Central memory CD8-positive, alpha-beta T cell (primary cell): ENCODE data around the gene CYYR1.

Experiments
- ATAC-seq: fragments of 150-1000 bp; cut with Tn5 transposase; replicated peaks from 2 replicates; pipeline ENCODE4 v1.10.0; 2022; ENCODE audit warnings: mild to moderate bottlenecking, moderate FRiP score, moderate number of reproducible peaks; ENCODE audit not compliant: poor library complexity, severe bottlenecking; ENCODE audit errors: extremely low read depth
- DNase-seq, 2 donors: peaks; one replicate each; pipeline ENCODE4 v3.0.0; 2021; ENCODE audit warnings: low spot score in 2 of 2
- H3K27ac Mint-ChIP-seq: one replicate; pipeline ENCODE4 v1.8.0; 2022; ENCODE audit warnings: low read depth, mild to moderate bottlenecking, moderate library complexity, mixed read lengths
- H3K27me3 Mint-ChIP-seq: one replicate; pipeline ENCODE4 v1.8.0; 2022; ENCODE audit warnings: mixed read lengths
- H3K36me3 Mint-ChIP-seq: one replicate; pipeline ENCODE4 v1.8.0; 2022; ENCODE audit warnings: mild to moderate bottlenecking, moderate library complexity, mixed read lengths; ENCODE audit not compliant: insufficient read depth
- H3K4me1 Mint-ChIP-seq: one replicate; pipeline ENCODE4 v1.8.0; 2022; ENCODE audit warnings: mixed read lengths
- H3K4me3 Mint-ChIP-seq: one replicate; pipeline ENCODE4 v1.8.0; 2022; ENCODE audit warnings: mild to moderate bottlenecking, moderate library complexity, mixed read lengths
- H3K9me3 Mint-ChIP-seq: one replicate; pipeline ENCODE4 v1.8.0; 2022; ENCODE audit warnings: mixed read lengths

Gene CYYR1

GRCh38 chr21:26544201-26544775 lies 28.8 kb downstream of the CYYR1 start:
- ATAC-seq (no peak), DNase-seq (no peak)
- Mint-ChIP-seq H3K4me3 (no peak overlapping the region), H3K9me3 (peaks cover 11% of the 10 kb centered on the region), H3K36me3 (no peaks in the 10 kb centered on the region), H3K27ac (no peak overlapping the region), H3K27me3 (no peaks in the 10 kb centered on the region), H3K4me1 (no peaks in the 10 kb centered on the region)

DNA sequence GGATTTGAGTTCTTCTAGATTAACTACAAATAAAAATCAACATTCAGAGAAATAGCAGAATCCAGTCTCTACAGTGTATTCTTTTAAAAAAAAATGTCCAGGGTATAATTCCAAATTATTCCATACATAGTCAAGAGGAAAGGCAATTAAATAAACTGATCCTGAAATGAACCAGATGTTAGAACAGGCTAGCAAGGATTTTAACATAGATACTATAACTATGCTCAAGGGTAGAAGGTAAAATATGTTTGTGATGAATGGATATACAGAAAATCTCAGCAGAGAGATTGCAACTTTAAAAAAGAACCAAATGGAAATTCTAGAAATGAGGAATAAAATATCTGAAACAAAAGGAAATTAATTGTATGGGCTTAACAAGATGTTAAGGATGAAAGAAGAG lies 32.4 kb downstream of the CYYR1 start:
- ATAC-seq (no peak), DNase-seq (no peak)
- Mint-ChIP-seq H3K27ac (no peak overlapping the region), H3K36me3 (no peaks in the 10 kb centered on the region), H3K4me1 (no peaks in the 10 kb centered on the region), H3K9me3 (peaks cover 16% of the 10 kb centered on the region), H3K27me3 (no peaks in the 10 kb centered on the region), H3K4me3 (no peak overlapping the region)

DNA sequence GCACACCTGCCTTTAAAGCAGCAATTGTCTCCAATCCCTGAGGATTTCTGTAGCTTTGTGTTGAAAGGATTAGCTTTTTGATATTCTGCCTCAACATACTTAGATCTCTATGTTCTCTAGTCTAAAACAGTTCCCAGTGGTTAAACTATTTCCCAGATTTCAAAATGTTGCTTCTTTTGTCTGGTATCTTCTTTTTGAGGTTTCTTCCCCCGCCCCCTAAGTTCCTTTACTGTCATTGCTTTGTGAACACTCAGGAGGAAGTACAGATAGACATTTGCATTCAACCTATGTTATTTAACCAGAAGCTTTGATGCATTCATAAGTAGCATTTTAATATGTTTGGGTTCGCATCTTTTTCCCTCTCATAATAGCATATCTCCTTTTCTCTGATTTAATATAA lies 33.5 kb downstream of the CYYR1 start:
- H3K27me3 Mint-ChIP-seq: no peaks in the 10 kb centered on the region

DNA sequence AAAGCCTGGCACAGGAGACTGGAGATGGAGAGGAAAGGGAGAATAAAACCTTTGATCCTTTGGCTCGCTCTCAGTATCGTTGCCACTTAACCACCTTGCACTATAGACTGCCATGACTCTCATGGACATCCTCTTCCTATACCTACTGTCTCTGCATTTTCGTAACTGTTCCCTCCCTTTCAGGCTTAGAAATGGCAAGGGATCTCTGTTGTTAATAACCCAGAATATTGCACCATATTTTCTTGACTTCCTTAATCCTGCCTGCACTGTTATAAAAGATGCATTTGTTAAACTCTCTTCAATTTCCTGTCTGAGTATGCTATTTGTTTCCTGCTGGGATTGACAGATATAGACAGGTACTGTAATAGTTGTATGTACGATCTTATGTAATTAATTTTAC lies 38.6 kb downstream of the CYYR1 start:
- DNase-seq (no peak), ATAC-seq (no peak)
- Mint-ChIP-seq H3K4me3 (no peak overlapping the region), H3K27ac (no peak overlapping the region), H3K36me3 (no peaks in the 10 kb centered on the region), H3K9me3 (peaks cover 23% of the 10 kb centered on the region), H3K27me3 (no peaks in the 10 kb centered on the region), H3K4me1 (no peaks in the 10 kb centered on the region)

More for the DNA sequence above, 33.5 kb downstream of the CYYR1 start:
- Mint-ChIP-seq H3K36me3 (no peaks in the 10 kb centered on the region), H3K4me3 (no peak overlapping the region), H3K27ac (no peak overlapping the region), H3K9me3 (peaks cover 20% of the 10 kb centered on the region), H3K4me1 (no peaks in the 10 kb centered on the region)
- ATAC-seq: no peak
- no peak for DNase-seq

DNA sequence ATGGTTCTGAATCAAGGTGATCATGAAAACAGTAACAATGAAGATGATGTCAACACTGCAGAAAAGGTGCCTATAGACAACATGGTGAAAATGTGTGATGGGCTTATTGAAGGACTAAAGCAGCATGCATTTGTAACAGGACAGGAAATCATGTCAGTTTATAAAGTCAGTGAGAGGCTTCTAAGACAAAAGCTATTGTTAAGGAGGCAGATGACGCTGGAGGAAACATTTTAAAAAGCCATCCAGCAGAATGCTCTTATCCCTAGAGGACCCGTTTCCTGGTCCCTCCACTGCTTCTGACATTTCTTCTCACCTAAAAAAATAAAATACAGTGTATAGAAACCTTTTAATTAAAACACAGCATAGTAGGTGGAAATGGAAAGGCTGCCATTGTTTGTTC lies 40.9 kb downstream of the CYYR1 start:
- peaks cover 19% of the 10 kb centered on the region for H3K9me3 Mint-ChIP-seq
- H3K4me1 Mint-ChIP-seq: no peaks in the 10 kb centered on the region
- no peaks in the 10 kb centered on the region for H3K36me3 Mint-ChIP-seq
- no peak for DNase-seq
- no peaks in the 10 kb centered on the region for H3K27me3 Mint-ChIP-seq
- H3K4me3 Mint-ChIP-seq: no peak overlapping the region
- no peak overlapping the region for H3K27ac Mint-ChIP-seq
- no peak for ATAC-seq

GRCh38 chr21:26529526-26529925 lies 43.6 kb downstream of the CYYR1 start:
- ATAC-seq (no peak), DNase-seq (no peak)
- no peak overlapping the region for H3K4me3 Mint-ChIP-seq
- H3K36me3 Mint-ChIP-seq: no peaks in the 10 kb centered on the region
- H3K9me3 Mint-ChIP-seq: peaks cover 4% of the 10 kb centered on the region
- H3K27ac Mint-ChIP-seq: no peak overlapping the region
- H3K27me3 Mint-ChIP-seq: no peaks in the 10 kb centered on the region
- no peaks in the 10 kb centered on the region for H3K4me1 Mint-ChIP-seq

- no peaks in the 10 kb centered on the region for H3K36me3 Mint-ChIP-seq
- no peak for DNase-seq
- no peaks in the 10 kb centered on the region for H3K27me3 Mint-ChIP-seq
- no peak for ATAC-seq
- no peaks in the 10 kb centered on the region for H3K4me1 Mint-ChIP-seq
- no peak overlapping the region for H3K27ac Mint-ChIP-seq
- H3K9me3 Mint-ChIP-seq: no peaks in the 10 kb centered on the region
- H3K4me3 Mint-ChIP-seq: no peak overlapping the region
These were observed 44.2 kb downstream of the CYYR1 start for GRCh38 chr21:26528882-26529281.

DNA sequence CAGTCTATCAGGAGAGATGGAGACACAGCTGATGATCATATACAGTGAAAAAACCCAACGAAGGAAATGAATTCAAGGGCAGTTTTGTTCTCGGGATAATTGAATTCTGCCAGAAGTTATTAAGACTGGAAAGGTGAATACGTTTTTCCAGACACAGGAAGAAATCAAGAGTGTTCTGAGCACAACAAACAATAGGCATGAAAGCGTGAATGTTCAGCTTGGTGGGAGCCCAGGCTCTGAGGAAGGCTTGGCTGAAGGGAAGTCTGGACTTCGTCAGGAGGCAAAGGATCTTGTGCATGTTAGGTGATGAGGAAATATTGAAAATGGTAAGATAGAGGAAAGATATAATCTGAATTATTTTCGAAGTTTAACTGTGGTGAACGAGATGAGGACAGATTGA lies 50.4 kb downstream of the CYYR1 start:
- no peak overlapping the region for H3K4me3 Mint-ChIP-seq
- no peaks in the 10 kb centered on the region for H3K4me1 Mint-ChIP-seq
- DNase-seq (no peak), ATAC-seq (no peak)
- no peaks in the 10 kb centered on the region for H3K36me3 Mint-ChIP-seq
- H3K27ac Mint-ChIP-seq: no peak overlapping the region
- peaks cover 13% of the 10 kb centered on the region for H3K9me3 Mint-ChIP-seq
- no peaks in the 10 kb centered on the region for H3K27me3 Mint-ChIP-seq

- DNase-seq: no peak
- H3K9me3 Mint-ChIP-seq: peaks cover 13% of the 10 kb centered on the region
- no peaks in the 10 kb centered on the region for H3K36me3 Mint-ChIP-seq
- no peak overlapping the region for H3K4me3 Mint-ChIP-seq
- H3K4me1 Mint-ChIP-seq: no peaks in the 10 kb centered on the region
- H3K27me3 Mint-ChIP-seq: no peaks in the 10 kb centered on the region
- ATAC-seq: no peak
- no peak overlapping the region for H3K27ac Mint-ChIP-seq
These were observed 53.9 kb downstream of the CYYR1 start for GRCh38 chr21:26519142-26519541.

DNA sequence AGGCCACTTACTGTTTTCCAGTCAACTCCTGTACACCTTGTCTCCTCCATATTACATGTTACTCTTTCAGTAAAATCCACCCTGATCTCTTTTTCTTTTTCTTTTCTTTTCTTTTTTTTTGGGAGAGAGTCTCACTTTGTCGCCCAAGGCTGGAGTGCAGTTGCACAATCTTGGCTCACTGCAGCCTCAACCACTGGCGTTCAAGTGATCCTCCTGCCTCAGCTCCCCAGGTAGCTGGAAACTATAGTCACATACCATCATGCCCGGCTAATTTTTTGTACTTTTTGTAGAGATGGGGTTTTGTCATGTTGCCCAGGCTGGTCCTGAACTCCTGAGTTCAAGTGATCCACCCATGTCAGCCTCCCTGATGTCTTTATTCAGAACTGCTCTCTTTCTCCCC lies 57.8 kb downstream of the CYYR1 start:
- H3K9me3 Mint-ChIP-seq: peaks cover 13% of the 10 kb centered on the region
- ATAC-seq (no peak), DNase-seq (no peak)
- no peak overlapping the region for H3K4me3 Mint-ChIP-seq
- no peaks in the 10 kb centered on the region for H3K4me1 Mint-ChIP-seq
- no peaks in the 10 kb centered on the region for H3K36me3 Mint-ChIP-seq
- no peaks in the 10 kb centered on the region for H3K27me3 Mint-ChIP-seq
- no peak overlapping the region for H3K27ac Mint-ChIP-seq

DNA sequence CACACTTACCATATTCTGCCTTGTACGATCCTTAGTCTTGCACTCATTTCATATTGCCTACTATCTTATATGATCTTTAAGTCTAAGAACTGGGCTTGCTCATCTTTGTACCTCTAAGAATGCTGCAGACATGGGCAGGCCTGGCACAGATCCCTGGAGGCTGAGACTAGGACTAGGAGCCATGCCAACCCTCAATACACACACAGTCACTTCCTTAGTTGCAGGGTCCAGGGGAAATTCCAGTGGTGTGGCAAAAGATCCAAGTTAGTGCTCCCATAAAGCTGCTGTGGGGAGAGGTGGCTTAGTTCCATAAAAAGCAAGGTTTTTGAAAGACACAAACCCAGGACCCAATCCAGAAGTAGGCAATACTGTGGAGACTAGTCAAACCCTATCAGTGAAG lies 59.9 kb downstream of the CYYR1 start:
- Mint-ChIP-seq H3K4me1 (no peaks in the 10 kb centered on the region), H3K9me3 (peaks cover 9% of the 10 kb centered on the region), H3K27me3 (no peaks in the 10 kb centered on the region), H3K4me3 (no peak overlapping the region), H3K36me3 (no peaks in the 10 kb centered on the region), H3K27ac (no peak overlapping the region)
- ATAC-seq (no peak), DNase-seq (no peak)

- no peak for DNase-seq
- no peak for ATAC-seq
- Mint-ChIP-seq H3K27ac (no peak overlapping the region), H3K4me3 (no peak overlapping the region), H3K4me1 (no peaks in the 10 kb centered on the region), H3K36me3 (no peaks in the 10 kb centered on the region), H3K27me3 (no peaks in the 10 kb centered on the region), H3K9me3 (peaks cover 10% of the 10 kb centered on the region)
These were observed 60.4 kb downstream of the CYYR1 start for GRCh38 chr21:26512664-26513063.

GRCh38 chr21:26508903-26509302 lies 64.2 kb downstream of the CYYR1 start:
- Mint-ChIP-seq H3K27me3 (no peaks in the 10 kb centered on the region), H3K36me3 (no peaks in the 10 kb centered on the region), H3K27ac (no peak overlapping the region), H3K9me3 (peaks cover 16% of the 10 kb centered on the region), H3K4me3 (no peak overlapping the region), H3K4me1 (no peaks in the 10 kb centered on the region)
- ATAC-seq (no peak), DNase-seq (no peak)

DNA sequence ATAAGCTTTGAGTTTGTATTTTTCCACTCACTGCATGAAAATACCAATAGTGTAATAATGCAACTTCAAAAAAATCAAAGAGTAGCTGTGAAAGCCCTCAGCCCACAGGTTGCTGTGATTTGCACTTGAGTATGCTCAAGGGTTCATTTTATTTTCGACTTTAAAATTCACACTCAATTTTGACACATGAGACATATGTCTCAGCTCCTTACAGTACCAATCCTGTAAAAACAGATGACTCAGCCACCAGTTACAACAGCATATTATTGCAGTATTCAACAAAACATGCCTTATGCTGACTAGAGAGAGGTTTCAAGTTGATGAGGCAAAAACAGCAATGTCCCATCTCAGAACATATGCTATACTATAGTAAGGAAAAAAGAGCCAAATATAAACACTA lies 66.1 kb downstream of the CYYR1 start:
- DNase-seq: no peak
- H3K27me3 Mint-ChIP-seq: no peaks in the 10 kb centered on the region
- H3K4me3 Mint-ChIP-seq: no peak overlapping the region
- H3K27ac Mint-ChIP-seq: no peak overlapping the region
- no peaks in the 10 kb centered on the region for H3K36me3 Mint-ChIP-seq
- no peak for ATAC-seq
- H3K4me1 Mint-ChIP-seq: no peaks in the 10 kb centered on the region
- H3K9me3 Mint-ChIP-seq: peaks cover 11% of the 10 kb centered on the region
